Measurements from ENCODE around the gene PLXNB1.

PLXNB1 gene

DNA sequence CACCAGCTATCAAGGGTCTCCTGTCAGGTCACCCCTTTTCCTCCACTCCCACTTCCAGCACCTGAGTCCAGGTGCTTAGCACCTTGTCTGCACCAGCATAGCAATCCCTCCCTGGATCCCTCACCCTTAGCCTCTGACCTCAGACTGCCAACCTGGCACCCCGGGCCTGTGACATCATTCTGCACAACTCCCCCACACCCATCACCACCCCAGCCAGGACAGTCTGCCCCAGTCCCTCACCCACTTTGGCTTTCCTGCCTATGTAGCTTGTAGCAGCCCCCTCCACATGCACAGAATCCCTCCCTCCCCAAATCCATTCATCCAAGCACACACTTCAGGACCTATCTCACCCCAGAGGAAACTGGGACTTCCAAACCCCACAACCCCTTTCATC is 819 bp upstream of the PLXNB1 start:
- TF ChIP-seq, protein P1, sequence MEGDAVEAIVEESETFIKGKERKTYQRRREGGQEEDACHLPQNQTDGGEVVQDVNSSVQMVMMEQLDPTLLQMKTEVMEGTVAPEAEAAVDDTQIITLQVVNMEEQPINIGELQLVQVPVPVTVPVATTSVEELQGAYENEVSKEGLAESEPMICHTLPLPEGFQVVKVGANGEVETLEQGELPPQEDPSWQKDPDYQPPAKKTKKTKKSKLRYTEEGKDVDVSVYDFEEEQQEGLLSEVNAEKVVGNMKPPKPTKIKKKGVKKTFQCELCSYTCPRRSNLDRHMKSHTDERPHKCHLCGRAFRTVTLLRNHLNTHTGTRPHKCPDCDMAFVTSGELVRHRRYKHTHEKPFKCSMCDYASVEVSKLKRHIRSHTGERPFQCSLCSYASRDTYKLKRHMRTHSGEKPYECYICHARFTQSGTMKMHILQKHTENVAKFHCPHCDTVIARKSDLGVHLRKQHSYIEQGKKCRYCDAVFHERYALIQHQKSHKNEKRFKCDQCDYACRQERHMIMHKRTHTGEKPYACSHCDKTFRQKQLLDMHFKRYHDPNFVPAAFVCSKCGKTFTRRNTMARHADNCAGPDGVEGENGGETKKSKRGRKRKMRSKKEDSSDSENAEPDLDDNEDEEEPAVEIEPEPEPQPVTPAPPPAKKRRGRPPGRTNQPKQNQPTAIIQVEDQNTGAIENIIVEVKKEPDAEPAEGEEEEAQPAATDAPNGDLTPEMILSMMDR (conservative IDR thresholded peaks at IDR 0.05; ENCODE audit: low read depth, low read length), result no peak
- H2AFZ ChIP-seq (ENCODE audit: low read depth), result no peak overlapping the region
- no peak overlapping the region for H3K9ac ChIP-seq
- H3K36me3 ChIP-seq (ENCODE audit: insufficient read depth), result no peaks in the 10 kb centered on the region
- no peaks in the 10 kb centered on the region for H3K27me3 ChIP-seq (ENCODE audit: insufficient read depth, low read depth)
- no peaks in the 10 kb centered on the region for H3K79me2 ChIP-seq (ENCODE audit: insufficient read depth, low read depth)
- peaks cover 8% of the 10 kb centered on the region for H3K4me1 ChIP-seq (ENCODE audit: low read depth, poor library complexity, severe bottlenecking)
- no peak overlapping the region for H3K27ac ChIP-seq
- H4K20me1 ChIP-seq (ENCODE audit: insufficient read depth), result no peaks in the 10 kb centered on the region
- no peak overlapping the region for H3K4me3 ChIP-seq (IDR thresholded peaks at IDR 0.05; ENCODE audit: insufficient read depth, low read depth, low read length)
- H3K4me2 ChIP-seq, result no peak overlapping the region

DNA sequence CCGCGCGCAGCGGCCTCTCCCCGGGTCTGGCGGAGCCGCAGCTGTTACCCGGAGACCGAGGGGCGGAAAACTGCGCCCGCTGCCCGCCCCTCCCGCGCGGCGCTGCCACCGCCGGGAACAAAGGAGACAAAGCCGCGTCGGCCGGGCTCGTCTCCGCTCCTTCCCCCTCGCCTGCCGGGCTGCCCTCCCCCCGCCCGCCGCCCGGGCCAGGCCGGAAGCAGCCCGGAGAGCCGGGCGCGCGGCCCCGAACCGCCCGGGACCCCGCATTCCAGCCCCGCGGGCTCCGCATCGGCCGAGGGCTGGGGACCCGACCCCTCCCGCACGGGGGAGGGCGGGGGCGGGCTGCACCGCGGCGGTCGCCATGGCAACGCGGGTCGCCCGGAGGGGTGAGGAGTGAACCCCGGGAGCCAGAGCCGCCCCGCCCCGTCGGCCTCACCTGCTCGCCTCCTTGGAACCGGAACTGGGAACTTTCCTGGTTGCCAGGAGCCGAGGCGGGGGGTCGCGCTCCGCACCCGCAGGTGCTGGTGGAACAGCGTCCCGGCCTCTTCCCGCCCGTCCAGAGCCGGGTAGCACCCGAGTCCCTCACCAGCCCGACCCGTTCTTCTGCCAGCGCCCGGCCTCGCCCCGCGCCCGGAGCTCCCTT is 448 bp downstream of the PLXNB1 start:
- Histone ChIP-seq H3K9ac (peak overlapping the region; percentile 30; the same call in 1 of the 2 replicates), H3K79me2 (ENCODE audit: insufficient read depth, low read depth) (no peaks in the 10 kb centered on the region), H4K20me1 (ENCODE audit: insufficient read depth) (no peaks in the 10 kb centered on the region), H2AFZ (ENCODE audit: low read depth) (peak overlapping the region; percentile 67), H3K36me3 (ENCODE audit: insufficient read depth) (no peaks in the 10 kb centered on the region), H3K4me3 (IDR thresholded peaks at IDR 0.05; ENCODE audit: insufficient read depth, low read depth, low read length) (peak overlapping the region; percentile 28), H3K27me3 (ENCODE audit: insufficient read depth, low read depth) (no peaks in the 10 kb centered on the region), H3K4me1 (ENCODE audit: low read depth, poor library complexity, severe bottlenecking) (peaks cover 4% of the 10 kb centered on the region), H3K4me2 (peak overlapping the region; percentile 48; the same call in 1 of the 2 replicates), H3K27ac (no peak overlapping the region)
- TF ChIP-seq, protein P1 (conservative IDR thresholded peaks at IDR 0.05; ENCODE audit: low read depth, low read length), result no peak

DNA sequence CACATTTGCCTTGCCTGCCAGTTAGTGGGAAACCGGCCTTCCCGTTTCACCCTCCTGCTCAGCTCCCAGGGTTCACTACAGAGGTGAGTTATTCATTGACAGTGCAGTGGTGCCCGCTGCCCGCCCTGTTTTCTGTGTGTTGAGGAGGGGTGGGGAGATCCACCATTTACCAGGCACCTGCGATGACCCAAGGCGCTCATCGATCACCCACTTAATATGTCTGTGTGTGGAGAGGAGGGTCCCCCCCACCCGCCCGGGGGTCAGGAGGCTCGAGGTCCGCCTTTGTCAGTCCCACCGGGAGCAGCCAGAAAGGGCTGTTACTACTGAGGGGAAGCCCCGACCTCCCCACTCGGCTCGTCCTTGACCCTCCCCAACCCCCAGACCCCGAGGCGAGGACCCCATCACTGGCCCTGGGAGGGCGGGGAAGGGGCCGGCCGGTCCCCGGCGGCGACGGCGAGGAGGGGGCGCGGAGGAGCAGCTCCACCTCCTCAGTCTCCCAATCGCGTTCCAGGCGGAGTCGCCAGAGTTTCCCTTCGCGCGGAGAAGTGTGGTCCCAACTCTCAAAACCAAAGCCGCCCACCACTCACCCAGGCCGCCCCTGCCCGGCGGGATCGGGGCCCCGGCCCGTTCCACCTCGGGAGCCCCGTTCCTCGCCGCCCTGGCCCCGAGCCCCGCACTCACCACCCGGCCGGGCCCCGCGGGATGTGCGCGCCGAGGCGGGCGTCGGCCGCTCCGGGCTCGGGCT is 1.1 kb downstream of the PLXNB1 start:
- TF ChIP-seq, protein P1 (conservative IDR thresholded peaks at IDR 0.05; ENCODE audit: low read depth, low read length), result no peak
- H3K79me2 ChIP-seq (ENCODE audit: insufficient read depth, low read depth), result no peaks in the 10 kb centered on the region

DNA sequence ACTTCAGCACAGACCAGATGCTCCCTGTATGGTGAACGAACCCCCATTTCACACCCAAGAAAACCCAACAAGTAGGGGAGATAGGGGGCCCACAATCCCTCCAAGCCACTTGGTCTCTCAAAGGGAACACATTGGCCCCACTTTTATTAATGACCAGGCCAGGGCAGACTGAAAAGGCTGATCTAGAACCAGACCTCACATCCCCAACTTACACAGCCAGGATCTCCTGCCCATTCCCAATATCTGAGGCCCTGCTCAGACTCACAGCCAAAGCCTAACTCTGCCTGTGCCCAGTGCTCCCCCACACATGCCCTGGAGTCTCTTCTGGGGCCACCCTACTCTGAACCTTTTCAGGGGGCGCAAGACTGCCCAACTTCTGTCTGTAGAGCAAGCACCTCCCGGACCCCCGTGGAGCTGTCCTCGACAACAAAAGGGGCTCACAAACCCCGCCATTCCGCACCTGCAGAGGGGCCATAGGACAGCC is 1.8 kb downstream of the PLXNB1 start:
- Histone ChIP-seq H3K36me3 (ENCODE audit: insufficient read depth) (no peaks in the 10 kb centered on the region), H3K79me2 (ENCODE audit: insufficient read depth, low read depth) (no peaks in the 10 kb centered on the region), H3K27ac (no peak overlapping the region), H3K4me1 (ENCODE audit: low read depth, poor library complexity, severe bottlenecking) (peaks cover 4% of the 10 kb centered on the region), H3K27me3 (ENCODE audit: insufficient read depth, low read depth) (no peaks in the 10 kb centered on the region), H2AFZ (ENCODE audit: low read depth) (no peak overlapping the region), H3K4me3 (IDR thresholded peaks at IDR 0.05; ENCODE audit: insufficient read depth, low read depth, low read length) (no peak overlapping the region), H3K9ac (no peak overlapping the region), H3K4me2 (no peak overlapping the region), H4K20me1 (ENCODE audit: insufficient read depth) (no peaks in the 10 kb centered on the region)
- TF ChIP-seq, protein P1 (conservative IDR thresholded peaks at IDR 0.05; ENCODE audit: low read depth, low read length), result no peak

More for the DNA sequence above, 1.1 kb downstream of the PLXNB1 start:
- peak overlapping the region; percentile 30; the same call in 1 of the 2 replicates for H3K9ac ChIP-seq
- H2AFZ ChIP-seq (ENCODE audit: low read depth), result peak overlapping the region; percentile 67
- no peak overlapping the region; the same call in 1 of the 2 replicates for H3K4me2 ChIP-seq
- no peaks in the 10 kb centered on the region for H3K36me3 ChIP-seq (ENCODE audit: insufficient read depth)
- H3K4me3 ChIP-seq (IDR thresholded peaks at IDR 0.05; ENCODE audit: insufficient read depth, low read depth, low read length), result peak overlapping the region; percentile 28
- peaks cover 4% of the 10 kb centered on the region for H3K4me1 ChIP-seq (ENCODE audit: low read depth, poor library complexity, severe bottlenecking)
- no peaks in the 10 kb centered on the region for H3K27me3 ChIP-seq (ENCODE audit: insufficient read depth, low read depth)
- H4K20me1 ChIP-seq (ENCODE audit: insufficient read depth), result no peaks in the 10 kb centered on the region
- no peak overlapping the region for H3K27ac ChIP-seq

All from KMS-11 (cell line).